OCI-LY1 (cell line): ENCODE data around the gene TXNDC17.

Source experiments
- H2AFZ ChIP-seq: fragments of 200-600 bp; sonication (generic), shearing (Covaris generic); 2 replicates; pipeline ENCODE4 v1.6.0; 2014; ENCODE audit warnings: antibody characterized with exemption, mild to moderate bottlenecking, low read length
- H3F3A ChIP-seq: fragments of 200-600 bp; sonication (generic), shearing (Covaris generic); 2 replicates; pipeline ENCODE4 v1.6.0; 2014; ENCODE audit warnings: mild to moderate bottlenecking, antibody characterized with exemption, low read length, moderate library complexity; ENCODE audit not compliant: insufficient read depth
- H3K27ac ChIP-seq: fragments of 200-600 bp; sonication (generic); 2 replicates; pipeline ENCODE4 v1.5.1; 2014; ENCODE audit warnings: low read length, mixed run types, mild to moderate bottlenecking, low read depth; ENCODE audit not compliant: poor library complexity, severe bottlenecking
- H3K27me3 ChIP-seq: fragments of 200-600 bp; sonication (generic); 2 replicates; pipeline ENCODE4 v1.6.0; 2014; ENCODE audit warnings: antibody characterized with exemption, mild to moderate bottlenecking, low read length, moderate library complexity; ENCODE audit not compliant: insufficient read depth
- H3K36me3 ChIP-seq: fragments of 200-600 bp; sonication (generic); 2 replicates; pipeline ENCODE4 v1.6.1; 2014; ENCODE audit warnings: mild to moderate bottlenecking, antibody characterized with exemption, low read length, moderate library complexity, mixed read lengths; ENCODE audit not compliant: insufficient read depth
- H3K4me1 ChIP-seq: fragments of 200-600 bp; sonication (generic); 2 replicates; pipeline ENCODE4 v1.5.1; 2014; ENCODE audit warnings: mild to moderate bottlenecking, low read length, moderate library complexity; ENCODE audit not compliant: insufficient read depth, severe bottlenecking
- H3K4me2 ChIP-seq: fragments of 200-600 bp; sonication (generic), shearing (Covaris generic); 2 replicates; pipeline ENCODE4 v1.6.1; 2014; ENCODE audit warnings: low read length
- H3K4me3 ChIP-seq: fragments of 200-600 bp; sonication (generic); 2 replicates; pipeline ENCODE4 v1.5.1; 2014; ENCODE audit warnings: low read length, low read depth, mild to moderate bottlenecking, mixed read lengths; ENCODE audit not compliant: poor library complexity, severe bottlenecking
- H3K79me2 ChIP-seq: fragments of 200-600 bp; shearing (Covaris generic); 2 replicates; pipeline ENCODE4 v1.6.1; 2016; ENCODE audit warnings: mixed run types, low read length, mixed read lengths; ENCODE audit not compliant: insufficient read depth
- H3K9ac ChIP-seq: fragments of 200-600 bp; sonication (generic), shearing (Covaris generic); 2 replicates; pipeline ENCODE4 v1.6.1; 2014; ENCODE audit warnings: mild to moderate bottlenecking, low read length, mixed read lengths
- H3K9me2 ChIP-seq: fragments of 200-600 bp; sonication (generic), shearing (Covaris generic); 2 replicates; pipeline ENCODE4 v1.6.1; 2014; ENCODE audit warnings: low read depth, mild to moderate bottlenecking, low read length, mixed read lengths
- H3K9me3 ChIP-seq: fragments of 200-600 bp; shearing (Covaris generic); 2 replicates; pipeline ENCODE4 v1.6.1; 2014; ENCODE audit warnings: low read length, mixed read lengths
- H4K20me1 ChIP-seq: fragments of 200-600 bp; sonication (generic), shearing (Covaris generic); 2 replicates; pipeline ENCODE4 v1.6.0; 2016; ENCODE audit warnings: mild to moderate bottlenecking, low read length; ENCODE audit not compliant: insufficient read depth
- CTCF ChIP-seq: fragments of 200-600 bp; sonication (generic), shearing (Covaris generic); IDR thresholded peaks from 2 replicates; pipeline ENCODE4 v1.5.1; 2017; ENCODE audit warnings: mild to moderate bottlenecking, antibody characterized with exemption, low read length, moderate library complexity, mixed read lengths
- EZH2 ChIP-seq: fragments of 200-600 bp; sonication (generic), shearing (Covaris generic); IDR thresholded peaks from 2 replicates; pipeline ENCODE4 v1.8.0; 2017; ENCODE audit warnings: borderline replicate concordance, mixed run types, mild to moderate bottlenecking, antibody characterized with exemption, low read length, moderate library complexity, mixed read lengths

Gene TXNDC17

DNA sequence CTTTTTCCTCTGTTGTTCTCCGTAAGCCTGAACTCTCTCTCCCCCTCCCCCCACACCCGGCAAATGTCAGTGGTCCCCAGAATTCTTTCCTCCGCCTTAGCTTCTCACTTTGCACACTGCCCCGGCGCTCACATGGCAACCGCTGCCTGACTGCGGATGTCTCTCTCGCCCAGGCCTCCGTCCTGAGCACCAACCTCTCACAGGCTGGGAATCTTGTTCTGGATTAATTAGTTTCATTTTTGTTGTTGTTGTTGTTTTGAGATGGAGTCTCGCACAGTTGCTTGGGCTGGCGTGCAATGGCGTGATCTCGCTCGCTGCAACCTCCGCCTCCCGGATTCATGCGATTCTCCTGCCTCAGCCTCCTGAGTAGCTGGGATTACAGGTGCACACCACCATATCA, 27.4 kb downstream of the TXNDC17 start:
- Histone ChIP-seq H3K4me2 (no peak overlapping the region), H3K27me3 (no peaks in the 10 kb centered on the region), H2AFZ (no peak overlapping the region), H3K9me2 (no peaks in the 10 kb centered on the region), H3K9me3 (no peaks in the 10 kb centered on the region), H3K4me1 (no peaks in the 10 kb centered on the region), H3K27ac (no peak overlapping the region), H3K9ac (no peak overlapping the region), H3K4me3 (no peak overlapping the region), H4K20me1 (no peaks in the 10 kb centered on the region), H3F3A (no peaks in the 10 kb centered on the region), H3K36me3 (0 out of 2 replicates have a peak, but pooled peaks cover 4% of the 10 kb centered on the region), H3K79me2 (no peaks in the 10 kb centered on the region)
- TF ChIP-seq EZH2 (no peak), CTCF (no peak)

DNA sequence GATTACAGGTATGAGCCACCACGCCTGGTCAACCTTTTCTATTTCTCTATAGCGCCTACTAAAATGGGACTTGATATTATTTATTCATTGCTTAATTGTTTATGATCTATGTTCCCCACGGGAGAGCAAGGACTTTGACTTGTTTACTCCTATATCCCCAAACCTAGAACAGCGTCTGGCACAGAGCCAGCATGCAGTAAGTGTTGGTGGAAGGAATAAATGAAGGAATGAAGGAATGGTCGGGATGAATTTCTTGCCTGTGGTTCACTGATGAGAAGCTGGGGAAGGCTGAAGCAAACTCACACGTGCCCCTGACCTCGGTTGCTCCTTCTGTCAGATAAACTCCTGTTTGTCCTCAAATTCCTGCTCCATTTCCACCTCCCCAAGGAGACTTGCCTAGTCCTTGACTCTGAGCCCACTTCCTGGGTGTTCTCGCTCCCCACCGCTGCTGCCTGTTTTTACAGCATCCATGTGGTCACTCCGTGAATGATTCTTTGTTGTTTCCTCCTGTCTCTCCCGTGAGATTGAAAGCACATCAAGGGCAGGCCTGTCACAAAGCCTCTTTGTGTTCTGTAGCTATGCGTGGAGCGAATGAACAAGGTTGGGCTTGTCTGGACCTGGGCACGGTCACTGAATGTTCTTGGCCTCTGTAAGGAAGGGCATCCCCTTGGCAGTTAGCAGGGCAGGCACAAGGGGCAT, 28.0 kb downstream of the TXNDC17 start:
- H3K4me2 ChIP-seq: no peak overlapping the region
- no peak overlapping the region for H3K9ac ChIP-seq
- no peaks in the 10 kb centered on the region for H3K79me2 ChIP-seq
- H4K20me1 ChIP-seq: no peaks in the 10 kb centered on the region
- no peaks in the 10 kb centered on the region for H3K4me1 ChIP-seq
- H3K9me3 ChIP-seq: no peaks in the 10 kb centered on the region
- no peaks in the 10 kb centered on the region for H3K27me3 ChIP-seq
- no peak overlapping the region for H3K27ac ChIP-seq
- no peaks in the 10 kb centered on the region for H3K9me2 ChIP-seq
- H3F3A ChIP-seq: no peaks in the 10 kb centered on the region
- 0 out of 2 replicates have a peak, but pooled peaks cover 4% of the 10 kb centered on the region for H3K36me3 ChIP-seq
- no peak overlapping the region for H3K4me3 ChIP-seq
- H2AFZ ChIP-seq: no peak overlapping the region
- TF ChIP-seq CTCF (no peak), EZH2 (no peak)

DNA sequence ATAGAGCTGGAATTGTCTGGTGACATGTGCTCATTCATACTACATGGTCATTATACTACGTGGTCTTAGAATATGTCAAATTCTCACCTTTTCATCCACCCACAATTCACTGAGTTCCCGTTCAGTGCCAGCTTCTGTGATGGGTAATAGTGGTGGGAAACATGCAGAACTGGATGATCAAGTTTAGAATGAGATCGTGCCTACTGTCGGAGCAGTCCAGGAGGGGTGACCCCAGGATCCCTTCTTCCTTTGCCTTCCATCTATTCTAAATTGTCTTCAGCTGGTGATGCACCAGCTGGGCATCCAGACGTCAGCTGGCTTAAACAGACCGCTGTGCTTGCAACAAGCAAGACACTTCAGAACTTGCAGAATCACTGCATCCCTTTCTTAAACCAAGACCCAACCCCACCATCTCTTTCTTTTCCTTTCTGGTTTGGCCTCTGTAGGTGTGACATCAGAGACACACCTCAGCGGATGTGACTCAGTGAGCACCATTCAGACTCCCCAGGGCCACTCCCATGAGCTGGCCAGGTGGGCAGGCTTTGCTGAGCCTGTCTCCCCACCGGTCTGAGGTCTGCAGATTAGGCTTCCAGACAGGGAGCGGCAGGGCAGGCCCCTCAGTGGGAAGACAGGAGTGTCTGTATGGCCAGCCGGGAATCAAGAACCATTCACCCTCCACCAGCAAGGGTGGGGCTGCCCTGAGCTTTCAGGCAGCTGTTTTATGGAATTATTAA, 28.8 kb downstream of the TXNDC17 start:
- Histone ChIP-seq H3K4me1 (no peaks in the 10 kb centered on the region), H3K36me3 (0 out of 2 replicates have a peak, but pooled peaks cover 4% of the 10 kb centered on the region), H3K9me2 (no peaks in the 10 kb centered on the region), H3K27ac (no peak overlapping the region), H3K79me2 (no peaks in the 10 kb centered on the region), H3K27me3 (no peaks in the 10 kb centered on the region), H3K9ac (no peak overlapping the region), H4K20me1 (no peaks in the 10 kb centered on the region), H3F3A (no peaks in the 10 kb centered on the region), H2AFZ (no peak overlapping the region), H3K9me3 (no peaks in the 10 kb centered on the region), H3K4me2 (no peak overlapping the region), H3K4me3 (no peak overlapping the region)
- no peak for TF ChIP-seq CTCF
- TF ChIP-seq EZH2: no peak
